ENCODE measurements around the gene FAAP100. TPM values are rescaled to one million over a fixed set of nuclear protein-coding genes. Genes with fewer than 3 reads are reported as not detected.

FAAP100 gene
- total RNA-seq, 6 experiments from 2014 or later: 13.1 to 17.1 (median 15.2) TPM

DNA sequence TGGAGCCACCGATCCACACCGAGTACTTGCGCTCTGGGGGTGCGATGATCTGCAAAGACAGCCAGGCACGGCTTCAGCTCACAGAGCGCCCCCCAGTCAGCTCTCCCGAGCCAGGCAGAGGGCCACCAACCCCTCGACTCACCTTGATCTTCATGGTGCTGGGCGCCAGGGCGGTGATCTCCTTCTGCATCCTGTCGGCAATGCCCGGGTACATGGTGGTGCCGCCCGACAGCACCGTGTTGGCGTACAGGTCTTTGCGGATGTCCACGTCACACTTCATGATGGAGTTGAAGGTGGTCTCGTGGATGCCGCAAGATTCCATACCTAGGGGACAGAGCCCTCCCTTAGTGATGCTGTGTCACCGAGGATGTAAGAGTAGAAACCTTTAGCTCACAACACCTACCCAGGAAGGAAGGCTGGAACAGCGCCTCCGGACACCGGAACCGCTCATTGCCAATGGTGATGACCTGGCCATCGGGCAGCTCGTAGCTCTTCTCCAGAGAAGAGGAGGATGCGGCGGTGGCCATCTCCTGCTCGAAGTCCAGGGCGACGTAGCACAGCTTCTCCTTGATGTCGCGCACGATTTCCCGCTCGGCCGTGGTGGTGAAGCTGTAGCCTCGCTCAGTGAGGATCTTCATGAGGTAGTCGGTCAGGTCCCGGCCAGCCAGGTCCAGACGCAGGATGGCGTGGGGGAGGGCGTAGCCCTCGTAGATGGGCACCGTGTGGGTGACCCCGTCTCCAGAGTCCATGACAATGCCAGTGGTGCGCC lies 41.2 kb downstream of the FAAP100 start:
- peaks cover 12 to 21% (median 20%) of the 10 kb centered on the region in 4 donors for H3K36me3 ChIP-seq
- no peaks in the 10 kb centered on the region for H3K27me3 ChIP-seq
- 1% methylated on average over 18 of the region's 48 CpGs for WGBS (ENCODE audit: insufficient coverage, low coverage, low lambda C conversion rate, missing lambda C conversion rate)
- DNase-seq (peak in 2 of 3 donors; percentile 47 to 65), ATAC-seq (no peak)
- no peaks in the 10 kb centered on the region for H3K9me3 ChIP-seq
- H3K4me1 ChIP-seq: peaks cover 0 to 41% (median 4%) of the 10 kb centered on the region in 4 donors
- H3K27ac ChIP-seq: peak overlapping the region; percentile 88 to 99 (median 92)
- peak overlapping the region; percentile 91 to 95 (median 93) for H3K4me3 ChIP-seq
- TF ChIP-seq, protein P1, sequence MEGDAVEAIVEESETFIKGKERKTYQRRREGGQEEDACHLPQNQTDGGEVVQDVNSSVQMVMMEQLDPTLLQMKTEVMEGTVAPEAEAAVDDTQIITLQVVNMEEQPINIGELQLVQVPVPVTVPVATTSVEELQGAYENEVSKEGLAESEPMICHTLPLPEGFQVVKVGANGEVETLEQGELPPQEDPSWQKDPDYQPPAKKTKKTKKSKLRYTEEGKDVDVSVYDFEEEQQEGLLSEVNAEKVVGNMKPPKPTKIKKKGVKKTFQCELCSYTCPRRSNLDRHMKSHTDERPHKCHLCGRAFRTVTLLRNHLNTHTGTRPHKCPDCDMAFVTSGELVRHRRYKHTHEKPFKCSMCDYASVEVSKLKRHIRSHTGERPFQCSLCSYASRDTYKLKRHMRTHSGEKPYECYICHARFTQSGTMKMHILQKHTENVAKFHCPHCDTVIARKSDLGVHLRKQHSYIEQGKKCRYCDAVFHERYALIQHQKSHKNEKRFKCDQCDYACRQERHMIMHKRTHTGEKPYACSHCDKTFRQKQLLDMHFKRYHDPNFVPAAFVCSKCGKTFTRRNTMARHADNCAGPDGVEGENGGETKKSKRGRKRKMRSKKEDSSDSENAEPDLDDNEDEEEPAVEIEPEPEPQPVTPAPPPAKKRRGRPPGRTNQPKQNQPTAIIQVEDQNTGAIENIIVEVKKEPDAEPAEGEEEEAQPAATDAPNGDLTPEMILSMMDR (IDR thresholded peaks at IDR 0.05): no peak
- TF ChIP-seq POLR2A (IDR thresholded peaks at IDR 0.05): no peak
- intact Hi-C loops (cut with DNase I): no loop called here

DNA sequence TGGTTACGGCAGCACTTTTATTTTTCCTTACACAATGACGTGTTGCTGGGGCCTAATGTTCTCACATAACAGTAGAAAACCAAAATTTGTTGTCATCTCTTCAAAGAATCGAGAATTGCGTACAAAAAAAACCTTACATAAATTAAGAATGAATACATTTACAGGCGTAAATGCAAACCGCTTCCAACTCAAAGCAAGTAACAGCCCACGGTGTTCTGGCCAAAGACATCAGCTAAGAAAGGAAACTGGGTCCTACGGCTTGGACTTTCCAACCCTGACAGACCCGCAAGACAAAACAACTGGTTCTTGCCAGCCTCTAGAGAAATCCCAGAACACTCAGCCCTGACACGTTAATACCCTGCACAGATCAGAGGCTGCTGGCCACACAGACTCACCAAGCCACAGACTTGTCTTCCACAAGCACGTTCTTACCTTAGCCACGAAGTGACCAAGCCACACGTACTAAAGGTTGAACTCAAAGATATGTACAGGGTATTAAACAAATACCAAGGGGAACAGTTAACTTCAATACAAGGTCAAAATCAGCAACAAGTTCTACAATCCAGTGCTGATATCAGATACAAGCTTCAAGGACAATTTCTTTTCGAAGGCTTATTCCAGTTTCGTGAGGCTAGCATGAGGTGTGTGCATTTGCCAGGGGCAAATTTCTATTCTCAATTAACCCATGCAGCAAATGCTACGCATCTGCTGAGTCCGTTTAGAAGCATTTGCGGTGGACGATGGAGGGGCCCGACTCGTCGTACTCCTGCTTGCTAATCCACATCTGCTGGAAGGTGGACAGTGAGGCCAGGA lies 42.0 kb downstream of the FAAP100 start:
- intact Hi-C loops (cut with DNase I): no loop called here
- no peak for TF ChIP-seq POLR2A (IDR thresholded peaks at IDR 0.05)
- TF ChIP-seq, protein P1 (IDR thresholded peaks at IDR 0.05): no peak
- no peak for ATAC-seq

DNA sequence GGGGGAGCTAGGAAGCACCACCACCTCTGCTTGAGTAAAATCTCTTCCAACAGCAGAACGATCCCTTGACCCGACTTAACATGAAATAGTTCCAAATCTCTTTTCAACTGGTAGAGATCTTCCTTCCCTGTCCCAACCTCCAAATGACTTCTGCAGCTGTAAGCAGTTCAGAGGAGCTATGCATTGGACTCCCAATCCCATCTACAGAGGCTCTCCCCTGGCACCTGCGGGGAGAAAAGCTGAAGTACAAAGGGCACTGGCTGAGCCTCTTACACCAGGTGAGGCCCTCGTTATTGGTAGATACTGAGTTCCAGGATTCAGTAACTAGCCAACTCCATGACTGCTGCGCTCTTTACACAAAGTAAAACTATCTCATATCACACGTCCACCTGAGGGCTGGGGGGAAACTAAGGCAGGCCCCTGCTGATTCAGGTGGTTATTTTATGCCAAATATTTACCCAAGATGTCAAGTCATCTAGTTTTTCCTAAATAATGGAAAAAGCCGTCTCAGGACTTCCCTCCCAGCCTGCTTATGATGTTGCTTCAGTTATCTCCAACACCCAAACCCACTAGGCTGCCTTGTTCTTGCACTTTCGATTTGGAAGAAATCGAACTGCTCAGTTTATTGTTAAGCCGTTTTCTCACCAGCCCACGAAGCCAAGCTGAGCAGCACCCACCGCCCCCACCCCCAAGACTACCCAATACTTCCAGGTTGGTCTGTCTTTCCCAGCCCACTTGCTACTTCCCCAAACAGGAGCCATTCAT lies 42.8 kb downstream of the FAAP100 start:
- Histone ChIP-seq H3K4me1 (peaks cover 0 to 40% (median 4%) of the 10 kb centered on the region in 4 donors), H3K4me3 (peak overlapping the region; percentile 91 to 95 (median 93)), H3K36me3 (peaks cover 12 to 21% (median 20%) of the 10 kb centered on the region in 4 donors), H3K27ac (peak overlapping the region in 2 of 3 donors; percentile 5 to 99), H3K27me3 (no peaks in the 10 kb centered on the region), H3K9me3 (no peaks in the 10 kb centered on the region)
- intact Hi-C loops (cut with DNase I): no loop called here
- DNase-seq (peak in 1 of 3 donors; percentile 20), ATAC-seq (peak; percentile 4 to 22 (median 6))
- no peak for TF ChIP-seq POLR2A (IDR thresholded peaks at IDR 0.05)
- TF ChIP-seq, protein P1 (IDR thresholded peaks at IDR 0.05): no peak
- WGBS (ENCODE audit: insufficient coverage, low coverage, low lambda C conversion rate, missing lambda C conversion rate): 17% methylated on average over 11 of the region's 12 CpGs

More for the DNA sequence above, 42.0 kb downstream of the FAAP100 start:
- Histone ChIP-seq H3K36me3 (peaks cover 12 to 21% (median 20%) of the 10 kb centered on the region in 4 donors), H3K9me3 (no peaks in the 10 kb centered on the region), H3K27me3 (no peaks in the 10 kb centered on the region), H3K4me3 (peak overlapping the region; percentile 91 to 95 (median 93)), H3K4me1 (peaks cover 0 to 41% (median 4%) of the 10 kb centered on the region in 4 donors), H3K27ac (peak overlapping the region in 2 of 3 donors; percentile 18 to 99)
- WGBS (ENCODE audit: insufficient coverage, low coverage, low lambda C conversion rate, missing lambda C conversion rate): 12% methylated on average over 21 of the region's 22 CpGs
- DNase-seq: peak in 1 of 3 donors; percentile 5

DNA sequence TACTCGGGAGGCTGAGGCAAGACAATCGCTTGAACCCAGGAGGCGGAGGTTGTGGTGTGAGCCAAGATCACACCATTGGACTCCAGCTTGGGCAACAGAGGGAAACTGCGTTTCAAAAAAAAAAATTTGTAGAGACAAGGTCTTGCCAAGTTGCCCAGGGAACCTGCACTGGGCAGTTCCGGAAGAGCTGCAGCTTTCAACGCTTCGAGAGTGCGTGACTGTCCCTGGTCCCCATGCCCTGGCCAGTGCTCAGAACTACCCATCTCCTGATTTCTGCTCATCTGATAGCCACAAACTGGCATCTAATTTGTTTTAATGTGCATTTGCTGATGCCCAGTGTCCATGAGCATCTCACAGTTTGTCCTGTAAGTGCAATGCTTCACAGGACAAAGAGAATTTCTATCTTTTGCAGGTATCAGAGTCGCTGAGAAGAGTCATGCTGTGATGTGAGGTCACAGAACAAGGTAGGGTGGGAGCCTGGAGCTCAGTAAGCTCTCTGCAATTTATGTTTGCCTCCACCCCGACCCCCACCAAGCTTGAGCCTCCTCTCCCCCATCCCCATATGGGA lies 43.4 kb downstream of the FAAP100 start:
- ATAC-seq: peak in 3 of 4 donors; percentile 9 to 33 (median 24)

More for the DNA sequence above, 43.4 kb downstream of the FAAP100 start:
- H3K4me1 ChIP-seq: peaks cover 0 to 33% (median 4%) of the 10 kb centered on the region in 4 donors
- peak overlapping the region in 1 of 3 donors; percentile 99 for H3K27ac ChIP-seq
- TF ChIP-seq POLR2A (IDR thresholded peaks at IDR 0.05): peak; percentile 59
- TF ChIP-seq, protein P1 (IDR thresholded peaks at IDR 0.05): no peak
- no peaks in the 10 kb centered on the region for H3K27me3 ChIP-seq
- H3K9me3 ChIP-seq: no peaks in the 10 kb centered on the region
- H3K36me3 ChIP-seq: peaks cover 12 to 21% (median 20%) of the 10 kb centered on the region in 4 donors
- intact Hi-C loops (cut with DNase I): no loop called here
- H3K4me3 ChIP-seq: peak overlapping the region in 1 of 3 donors; percentile 91
- WGBS (ENCODE audit: insufficient coverage, low coverage, low lambda C conversion rate, missing lambda C conversion rate): 17% methylated on average over 8 of the region's 10 CpGs
- peak in 1 of 3 donors; percentile 35 for DNase-seq

Measured in right lobe of liver (tissue), 6 donors.